Bronchial epithelial cell (primary cell): Measurements from ENCODE around the gene CDC14B. TPM values are rescaled to one million over a fixed set of nuclear protein-coding genes. Genes with fewer than 3 reads are reported as not detected.

Experiments
- DNase-seq: peaks from one replicate; pipeline ENCODE4 v3.0.0-alpha.2; 2010; ENCODE audit warnings: low read depth
- FAIRE-seq: peaks from 2 replicates; lab custom pipeline; 2011; peaks lifted over from hg19 to GRCh38; lab: Jason Lieb, UNC
- H3K27me3 ChIP-seq: 2 replicates; pipeline ENCODE4 v1.5.1; 2011; ENCODE audit warnings: low read length; ENCODE audit not compliant: control insufficient read depth, insufficient read depth
- H3K36me3 ChIP-seq: 2 replicates; pipeline ENCODE4 v1.5.1; 2011; ENCODE audit warnings: low read length; ENCODE audit not compliant: control insufficient read depth, insufficient read depth
- H3K4me3 ChIP-seq: 2 replicates; pipeline ENCODE4 v1.5.1; 2011; ENCODE audit warnings: mild to moderate bottlenecking, low read depth, low read length, control low read depth
- CTCF ChIP-seq: IDR thresholded peaks from 2 replicates; pipeline ENCODE4 v1.5.1; 2011; ENCODE audit warnings: mild to moderate bottlenecking, moderate library complexity, low read length, control low read depth, inconsistent platforms; ENCODE audit not compliant: insufficient read depth, severe bottlenecking
- total RNA-seq: library from RNA; depleted of rRNA; stranded (reverse); fragments of >200 nt; gene quantifications from 2 replicates; pipeline ENCODE4 v1.2.1, GENCODE V29; 2014

Gene CDC14B
- total RNA-seq, 1 donor from 2014 or later, result 11.6 TPM

- Histone ChIP-seq H3K27me3 (no peaks in the 10 kb centered on the region), H3K4me3 (no peak overlapping the region), H3K36me3 (peaks cover 1% of the 10 kb centered on the region)
- FAIRE-seq, result no peak
- no peak for DNase-seq
- TF ChIP-seq CTCF, result no peak
These were observed 124.3 kb downstream of the CDC14B start for GRCh38 chr9:96495341-96495740.

GRCh38 chr9:96494215-96494800, 125.3 kb downstream of the CDC14B start:
- DNase-seq (no peak), FAIRE-seq (no peak)
- Histone ChIP-seq H3K4me3 (no peak overlapping the region), H3K27me3 (no peaks in the 10 kb centered on the region), H3K36me3 (peaks cover 1% of the 10 kb centered on the region)
- TF ChIP-seq CTCF, result no peak

GRCh38 chr9:96493757-96494156, 125.9 kb downstream of the CDC14B start:
- peaks cover 1% of the 10 kb centered on the region for H3K36me3 ChIP-seq
- FAIRE-seq, result no peak
- no peaks in the 10 kb centered on the region for H3K27me3 ChIP-seq
- no peak for TF ChIP-seq CTCF
- no peak for DNase-seq
- H3K4me3 ChIP-seq, result no peak overlapping the region

DNA sequence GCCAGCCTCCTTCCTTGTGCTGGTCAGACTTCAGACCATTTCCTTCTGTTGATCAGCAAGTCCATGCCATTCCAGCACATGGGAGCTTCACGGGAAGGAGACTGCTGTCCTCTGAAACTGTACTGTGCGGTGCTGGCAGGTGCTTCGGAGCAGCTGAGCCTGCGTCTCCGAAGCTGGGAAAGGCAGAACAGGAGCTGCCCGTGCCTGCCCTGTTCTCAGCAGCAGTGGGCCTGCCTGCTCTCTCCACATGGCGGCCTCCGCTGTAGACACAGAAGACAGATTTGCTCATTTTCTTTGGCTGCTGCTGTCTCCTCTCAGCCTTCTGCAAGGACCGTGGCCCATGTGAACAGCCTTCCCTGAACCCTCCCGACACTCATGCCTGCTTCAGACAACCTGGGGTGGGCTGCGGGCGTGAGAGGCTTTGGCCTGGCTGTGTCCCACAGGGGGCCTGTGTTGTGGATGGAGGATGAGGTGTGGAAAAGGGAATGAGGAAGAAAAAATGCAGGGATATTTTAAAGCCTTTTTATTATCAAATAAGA, 126.6 kb downstream of the CDC14B start:
- no peak overlapping the region for H3K4me3 ChIP-seq
- TF ChIP-seq CTCF, result no peak
- no peak for FAIRE-seq
- no peaks in the 10 kb centered on the region for H3K27me3 ChIP-seq
- peaks cover 5% of the 10 kb centered on the region for H3K36me3 ChIP-seq
- no peak for DNase-seq

- no peak overlapping the region for H3K4me3 ChIP-seq
- no peaks in the 10 kb centered on the region for H3K27me3 ChIP-seq
- H3K36me3 ChIP-seq, result peaks cover 6% of the 10 kb centered on the region
- DNase-seq (no peak), FAIRE-seq (no peak)
- no peak for TF ChIP-seq CTCF
These were observed 127.6 kb downstream of the CDC14B start for GRCh38 chr9:96491880-96492525.
